Measurements from ENCODE around the gene GAP43.

GRCh38 chr3:115697263-115698053 is 74.1 kb downstream of the GAP43 start:
- TF ChIP-seq POLR2A (IDR thresholded peaks at IDR 0.05) (no peak), CTCF (IDR thresholded peaks at IDR 0.05) (no peak)

All from thyroid gland (tissue), 4 donors.